ENCODE results near the gene FBXW4.
"Not testable (repeated sequence)": the region's sequence is repeated elsewhere in the genome, so short reads cannot be mapped to it uniquely, and the experiment has no call there.

The FBXW4 gene

GRCh38 chr10:101653536-101653935 is 41.4 kb downstream of the FBXW4 start:
- no peak for DNase-seq (ENCODE audit: low spot score)

GRCh38 chr10:101651336-101651735 is 43.6 kb downstream of the FBXW4 start:
- no peak for DNase-seq (ENCODE audit: low spot score)

- no peak for DNase-seq (ENCODE audit: low spot score)
These were observed 44.1 kb downstream of the FBXW4 start for GRCh38 chr10:101650863-101651262.

DNA sequence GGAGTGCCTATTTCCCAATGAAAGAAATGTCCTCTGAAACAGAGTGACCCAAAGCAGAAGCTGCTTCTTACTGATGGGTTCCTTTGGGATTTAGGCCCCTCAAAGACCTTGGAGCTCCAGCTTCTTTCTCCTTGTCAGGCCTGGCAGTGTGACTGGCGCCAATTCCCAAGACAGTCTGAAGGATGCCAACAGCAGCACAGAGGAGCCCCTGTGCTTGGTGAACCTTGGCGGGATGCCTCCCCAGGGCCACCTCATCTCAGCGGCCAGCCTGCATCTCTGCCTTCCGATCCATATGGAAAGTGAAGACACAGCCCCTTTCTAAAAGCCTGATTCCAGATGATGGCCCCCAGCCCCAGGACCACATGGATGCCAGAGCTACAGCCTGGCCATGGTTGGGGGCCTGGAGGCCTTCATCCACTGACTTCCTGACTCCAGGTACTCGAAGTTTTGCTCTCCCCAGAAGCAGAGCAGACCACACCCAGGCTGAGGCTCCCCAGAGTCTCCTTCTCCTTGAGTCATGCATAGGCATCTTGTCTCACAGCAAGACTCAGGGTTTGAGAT is 45.4 kb downstream of the FBXW4 start:
- DNase-seq (ENCODE audit: low spot score) = no peak

GRCh38 chr10:101647255-101647654 is 47.7 kb downstream of the FBXW4 start:
- DNase-seq (ENCODE audit: low spot score) = no peak

GRCh38 chr10:101646364-101646763 is 48.6 kb downstream of the FBXW4 start:
- DNase-seq (ENCODE audit: low spot score) = no peak

- DNase-seq (ENCODE audit: low spot score) = no peak
These were observed 49.3 kb downstream of the FBXW4 start for GRCh38 chr10:101645659-101646058.

DNA sequence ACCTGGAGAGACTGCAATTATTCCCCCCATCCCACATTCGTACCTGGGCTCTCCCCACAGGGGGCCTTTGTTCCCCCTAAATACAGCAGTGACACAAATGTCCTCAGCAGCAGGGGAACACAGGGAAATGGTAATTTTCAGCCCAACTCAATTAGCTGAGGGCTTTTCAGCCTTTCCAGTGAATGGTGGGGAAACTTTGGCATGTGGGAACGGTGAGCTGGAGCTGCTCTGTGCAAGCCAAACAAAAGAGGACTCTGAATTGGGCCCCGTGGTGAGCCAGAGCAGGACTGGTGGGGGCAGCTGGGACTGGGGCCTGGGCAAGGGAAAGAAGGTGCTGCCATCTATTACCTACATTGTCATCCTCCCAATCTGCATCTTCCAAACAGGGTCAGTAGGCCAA is 51.0 kb downstream of the FBXW4 start:
- DNase-seq (ENCODE audit: low spot score) = no peak

- no peak for DNase-seq (ENCODE audit: low spot score)
These were observed 51.4 kb downstream of the FBXW4 start for GRCh38 chr10:101643546-101643945.

- no peak for DNase-seq (ENCODE audit: low spot score)
These were observed 55.6 kb downstream of the FBXW4 start for GRCh38 chr10:101639141-101639900.

- not testable (repeated sequence) for DNase-seq (ENCODE audit: low spot score)
These were observed 61.5 kb downstream of the FBXW4 start for GRCh38 chr10:101633510-101633909.

GRCh38 chr10:101631821-101632475 is 63.0 kb downstream of the FBXW4 start:
- DNase-seq (ENCODE audit: low spot score) = no peak

DNA sequence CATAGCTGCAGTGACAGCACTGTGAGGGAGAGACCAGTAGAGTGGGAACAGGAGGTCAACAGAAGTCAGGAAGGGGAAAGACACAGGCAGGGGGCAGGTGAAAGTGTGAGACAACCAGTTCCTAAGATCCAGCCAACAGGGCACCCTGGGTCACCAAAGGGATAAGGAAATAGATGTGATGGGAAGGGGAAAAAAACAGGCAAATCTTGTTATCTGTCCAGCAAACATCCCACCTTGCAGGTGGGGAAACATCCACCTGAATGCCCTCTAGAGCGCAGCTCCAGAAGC is 64.4 kb downstream of the FBXW4 start:
- DNase-seq (ENCODE audit: low spot score) = no peak

GRCh38 chr10:101629837-101630632 is 64.9 kb downstream of the FBXW4 start:
- DNase-seq (ENCODE audit: low spot score) = no peak

GRCh38 chr10:101625821-101626412 is 69.1 kb downstream of the FBXW4 start:
- no peak for DNase-seq (ENCODE audit: low spot score)

DNA sequence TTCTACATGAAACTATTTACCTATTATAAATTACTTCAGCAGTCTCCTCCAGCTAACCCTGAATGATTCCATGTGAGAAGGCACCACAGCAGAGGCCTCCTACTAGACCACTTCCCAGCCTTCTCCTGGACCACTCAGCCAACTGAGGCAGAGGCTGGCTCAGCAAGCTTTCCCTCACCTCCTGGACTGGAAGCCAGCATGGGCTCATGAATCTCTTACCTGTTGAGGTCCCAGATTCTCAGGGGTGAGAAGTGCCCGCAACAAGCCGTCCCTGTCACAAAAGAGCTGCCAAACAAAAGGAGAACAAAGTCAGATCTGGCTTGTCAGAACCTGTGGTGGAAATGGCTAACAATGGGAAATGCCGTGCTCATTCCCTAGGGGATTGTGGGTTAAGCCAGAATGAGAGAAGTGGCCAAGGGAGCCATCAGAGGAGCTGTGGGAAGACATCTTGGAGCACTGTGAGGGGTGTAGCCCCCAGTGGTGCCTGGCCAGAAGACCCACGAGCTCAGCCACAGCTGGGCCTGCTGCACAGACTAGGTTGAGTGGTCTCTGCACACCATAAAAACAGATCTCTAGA is 70.4 kb downstream of the FBXW4 start:
- no peak for DNase-seq (ENCODE audit: low spot score)

GRCh38 chr10:101623528-101623927 is 71.4 kb downstream of the FBXW4 start:
- no peak for DNase-seq (ENCODE audit: low spot score)

DNA sequence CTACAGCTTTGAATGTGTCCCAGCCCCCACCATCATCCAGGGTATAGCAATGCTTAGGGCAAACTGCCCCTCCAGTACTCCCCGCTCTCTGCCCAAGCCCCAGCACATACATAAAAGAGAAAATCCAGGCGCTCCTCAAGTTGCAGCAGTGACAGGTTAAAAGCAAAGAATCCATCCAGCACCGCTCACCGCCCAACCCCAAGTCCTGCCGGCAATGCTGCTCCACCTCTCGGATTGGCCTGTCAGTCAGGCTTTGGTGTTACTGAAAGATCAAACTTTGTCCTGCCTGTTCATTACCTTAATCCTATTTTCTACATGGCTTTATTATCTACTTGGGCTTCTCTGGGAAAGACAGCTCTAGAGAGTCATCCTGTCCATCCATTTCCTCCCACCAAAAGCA is 75.0 kb downstream of the FBXW4 start:
- DNase-seq (ENCODE audit: low spot score) = no peak

DNA sequence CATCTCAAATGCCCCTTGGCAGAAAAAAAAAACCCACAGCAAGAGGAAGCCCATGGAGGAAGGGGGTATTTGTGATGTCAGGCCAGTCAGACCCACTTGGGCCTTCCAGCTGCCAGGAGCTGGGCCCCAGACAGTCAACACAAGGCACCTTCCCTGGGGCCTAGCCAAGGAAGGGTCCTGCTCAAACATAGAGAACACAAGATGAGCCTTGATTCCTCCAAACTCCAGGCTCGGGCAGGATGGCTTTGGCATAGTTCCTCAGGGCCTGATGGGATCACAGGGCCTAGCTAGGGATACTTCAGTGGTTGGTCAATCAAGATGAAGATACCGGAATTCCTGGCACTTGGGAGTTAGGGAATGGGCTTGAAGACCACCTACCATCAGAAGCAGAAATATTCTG is 76.1 kb downstream of the FBXW4 start:
- DNase-seq (ENCODE audit: low spot score) = no peak

DNA sequence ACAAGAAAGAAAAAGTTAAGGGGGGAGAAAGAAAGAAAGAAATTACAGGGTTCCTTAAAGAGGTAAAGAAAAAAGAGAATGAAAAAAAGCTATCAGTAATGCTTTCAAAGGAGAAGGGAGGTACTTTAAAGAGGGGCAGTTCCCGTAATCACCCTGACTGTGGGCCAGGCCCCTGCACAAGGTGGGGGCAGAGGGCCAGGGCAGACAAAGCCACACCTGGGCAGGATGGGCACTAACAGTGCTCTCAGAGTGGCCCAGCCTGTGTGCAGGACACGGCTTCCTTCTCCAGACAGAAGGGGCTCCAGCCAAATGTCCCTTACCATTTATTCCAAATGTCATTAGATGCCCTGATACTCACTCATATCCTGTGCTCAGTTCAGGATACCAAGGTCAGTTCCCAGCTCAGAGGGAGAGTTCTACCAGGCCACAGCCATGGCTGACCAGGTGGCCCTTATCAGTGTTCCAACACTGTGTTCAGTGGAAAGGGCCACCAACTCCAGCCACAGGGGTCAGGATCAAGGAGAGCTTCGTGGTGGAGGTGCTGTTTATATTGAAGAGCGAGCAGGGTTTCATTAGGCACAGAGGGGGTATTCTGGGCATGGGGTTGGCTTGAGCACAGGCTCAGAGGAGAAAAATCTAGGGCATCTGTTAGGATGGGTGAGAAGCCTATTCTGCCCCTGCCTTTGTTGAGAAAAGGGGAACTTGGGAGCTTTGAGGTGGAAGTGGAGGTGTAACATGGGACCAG is 77.0 kb downstream of the FBXW4 start:
- DNase-seq (ENCODE audit: low spot score) = no peak

- no peak for DNase-seq (ENCODE audit: low spot score)
These were observed 77.7 kb downstream of the FBXW4 start for GRCh38 chr10:101617102-101617823.

All from D341Med (cell line).